ENCODE measurements around the gene KCNJ1. TPM values are rescaled to one million over a fixed set of nuclear protein-coding genes. Genes with fewer than 3 reads are reported as not detected.

The KCNJ1 gene
- total and polyA plus RNA-seq, 2 donors from 2014 or later, result 175 to 355 TPM

DNA sequence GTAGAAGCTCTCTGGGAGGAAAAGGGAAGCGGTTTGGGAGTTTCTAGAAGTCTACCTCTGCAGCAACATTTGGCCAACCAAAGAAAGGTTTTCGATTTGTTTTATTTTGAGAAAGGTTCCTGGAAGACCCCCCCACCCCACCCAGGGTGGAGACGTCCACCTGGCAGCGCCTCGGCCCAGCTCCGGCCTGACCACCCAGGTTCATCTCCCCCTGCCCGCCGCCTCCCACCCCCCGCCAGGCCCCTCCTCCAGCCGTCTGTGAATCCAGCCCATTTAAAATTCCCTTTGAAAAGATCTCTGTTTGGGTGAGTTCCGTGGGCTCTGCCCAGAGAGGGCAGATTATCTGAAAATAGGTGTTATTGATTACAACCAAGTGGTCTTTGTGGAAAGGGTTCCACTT is 43.3 kb downstream of the KCNJ1 start:
- Histone ChIP-seq H3K36me3 (ENCODE audit: control insufficient read depth in 2 of 3, insufficient read depth in 3 of 3, low read length in 3 of 3) (no peaks in the 10 kb centered on the region), H3K27ac (ENCODE audit: low read depth in 2 of 2, low read length in 2 of 2) (no peak overlapping the region), H3K27me3 (ENCODE audit: control insufficient read depth, insufficient read depth, low read length) (no peaks in the 10 kb centered on the region), H3K4me1 (ENCODE audit: control insufficient read depth in 2 of 3, insufficient read depth in 2 of 3, low read depth in 1 of 3, low read length in 3 of 3) (no peaks in the 10 kb centered on the region), H3K9me3 (ENCODE audit: control insufficient read depth in 2 of 3, insufficient read depth in 1 of 3, low read length in 3 of 3) (no peaks in the 10 kb centered on the region), H3K9ac (ENCODE audit: low read length in 3 of 3) (no peak overlapping the region), H3K4me3 (ENCODE audit: low read length in 3 of 3) (no peak overlapping the region)
- DNase-seq (no peak), FAIRE-seq (no peak)
- intact Hi-C loops (cut with DNase I), result no loop called here
- TF ChIP-seq, protein P1, sequence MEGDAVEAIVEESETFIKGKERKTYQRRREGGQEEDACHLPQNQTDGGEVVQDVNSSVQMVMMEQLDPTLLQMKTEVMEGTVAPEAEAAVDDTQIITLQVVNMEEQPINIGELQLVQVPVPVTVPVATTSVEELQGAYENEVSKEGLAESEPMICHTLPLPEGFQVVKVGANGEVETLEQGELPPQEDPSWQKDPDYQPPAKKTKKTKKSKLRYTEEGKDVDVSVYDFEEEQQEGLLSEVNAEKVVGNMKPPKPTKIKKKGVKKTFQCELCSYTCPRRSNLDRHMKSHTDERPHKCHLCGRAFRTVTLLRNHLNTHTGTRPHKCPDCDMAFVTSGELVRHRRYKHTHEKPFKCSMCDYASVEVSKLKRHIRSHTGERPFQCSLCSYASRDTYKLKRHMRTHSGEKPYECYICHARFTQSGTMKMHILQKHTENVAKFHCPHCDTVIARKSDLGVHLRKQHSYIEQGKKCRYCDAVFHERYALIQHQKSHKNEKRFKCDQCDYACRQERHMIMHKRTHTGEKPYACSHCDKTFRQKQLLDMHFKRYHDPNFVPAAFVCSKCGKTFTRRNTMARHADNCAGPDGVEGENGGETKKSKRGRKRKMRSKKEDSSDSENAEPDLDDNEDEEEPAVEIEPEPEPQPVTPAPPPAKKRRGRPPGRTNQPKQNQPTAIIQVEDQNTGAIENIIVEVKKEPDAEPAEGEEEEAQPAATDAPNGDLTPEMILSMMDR (IDR thresholded peaks at IDR 0.05; ENCODE audit: borderline replicate concordance, extremely low read depth, insufficient read depth), result no peak

DNA sequence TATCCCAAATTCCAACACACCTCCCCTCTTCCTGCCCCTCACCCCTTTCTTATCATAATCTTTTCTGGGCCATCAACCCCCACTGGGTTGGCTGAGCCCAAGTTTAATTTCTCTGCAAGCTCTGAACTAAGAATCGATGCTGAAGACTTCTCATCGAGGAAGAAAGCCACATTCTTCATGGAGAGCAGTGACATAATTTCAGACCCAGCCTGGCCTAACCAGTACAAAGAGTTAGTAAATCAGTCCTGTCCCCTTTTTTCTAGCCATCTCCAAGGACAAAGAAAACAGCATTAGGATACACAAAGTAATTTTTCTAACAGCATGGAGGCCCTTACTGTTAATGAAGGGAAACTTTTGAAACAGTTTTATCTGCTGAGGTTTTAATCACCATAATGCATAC is 45.0 kb downstream of the KCNJ1 start:
- Histone ChIP-seq H3K4me1 (ENCODE audit: control insufficient read depth in 2 of 3, insufficient read depth in 2 of 3, low read depth in 1 of 3, low read length in 3 of 3) (no peaks in the 10 kb centered on the region), H3K36me3 (ENCODE audit: control insufficient read depth in 2 of 3, insufficient read depth in 3 of 3, low read length in 3 of 3) (no peaks in the 10 kb centered on the region), H3K9me3 (ENCODE audit: control insufficient read depth in 2 of 3, insufficient read depth in 1 of 3, low read length in 3 of 3) (no peaks in the 10 kb centered on the region), H3K4me3 (ENCODE audit: low read length in 3 of 3) (no peak overlapping the region), H3K9ac (ENCODE audit: low read length in 3 of 3) (no peak overlapping the region), H3K27ac (ENCODE audit: low read depth in 2 of 2, low read length in 2 of 2) (no peak overlapping the region), H3K27me3 (ENCODE audit: control insufficient read depth, insufficient read depth, low read length) (no peaks in the 10 kb centered on the region)
- TF ChIP-seq, protein P1 (IDR thresholded peaks at IDR 0.05; ENCODE audit: borderline replicate concordance, extremely low read depth, insufficient read depth), result no peak
- intact Hi-C loops (cut with DNase I), result no loop called here
- DNase-seq, result peak in 2 of 5 donors; percentile 36 to 68
- no peak for FAIRE-seq

DNA sequence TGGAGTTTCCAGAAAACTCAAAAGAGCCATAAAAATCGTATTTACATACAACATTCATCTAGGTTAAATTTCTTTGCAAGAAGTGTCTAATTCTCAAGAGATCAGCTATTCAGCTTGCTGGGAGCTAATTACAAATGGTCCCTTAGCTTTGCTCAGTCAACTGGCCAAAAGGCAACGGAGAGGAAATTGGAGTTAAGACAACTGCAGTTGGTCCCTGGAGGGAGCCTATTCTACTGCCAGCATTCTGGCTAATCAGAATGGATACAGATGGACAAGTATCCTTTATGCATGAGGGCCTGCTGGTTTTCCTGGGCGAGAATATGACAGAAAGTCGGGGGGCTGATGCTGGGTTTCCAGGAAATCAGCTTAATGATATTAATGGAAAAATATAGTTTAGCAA is 45.5 kb downstream of the KCNJ1 start:
- H3K9ac ChIP-seq (ENCODE audit: low read length in 3 of 3), result no peak overlapping the region
- no peaks in the 10 kb centered on the region for H3K9me3 ChIP-seq (ENCODE audit: control insufficient read depth in 2 of 3, insufficient read depth in 1 of 3, low read length in 3 of 3)
- DNase-seq (no peak), FAIRE-seq (no peak)
- H3K27me3 ChIP-seq (ENCODE audit: control insufficient read depth, insufficient read depth, low read length), result no peaks in the 10 kb centered on the region
- no peak overlapping the region for H3K4me3 ChIP-seq (ENCODE audit: low read length in 3 of 3)
- TF ChIP-seq, protein P1 (IDR thresholded peaks at IDR 0.05; ENCODE audit: borderline replicate concordance, extremely low read depth, insufficient read depth), result no peak
- H3K4me1 ChIP-seq (ENCODE audit: control insufficient read depth in 2 of 3, insufficient read depth in 2 of 3, low read depth in 1 of 3, low read length in 3 of 3), result no peaks in the 10 kb centered on the region
- intact Hi-C loops (cut with DNase I), result no loop called here
- no peak overlapping the region for H3K27ac ChIP-seq (ENCODE audit: low read depth in 2 of 2, low read length in 2 of 2)
- no peaks in the 10 kb centered on the region for H3K36me3 ChIP-seq (ENCODE audit: control insufficient read depth in 2 of 3, insufficient read depth in 3 of 3, low read length in 3 of 3)

DNA sequence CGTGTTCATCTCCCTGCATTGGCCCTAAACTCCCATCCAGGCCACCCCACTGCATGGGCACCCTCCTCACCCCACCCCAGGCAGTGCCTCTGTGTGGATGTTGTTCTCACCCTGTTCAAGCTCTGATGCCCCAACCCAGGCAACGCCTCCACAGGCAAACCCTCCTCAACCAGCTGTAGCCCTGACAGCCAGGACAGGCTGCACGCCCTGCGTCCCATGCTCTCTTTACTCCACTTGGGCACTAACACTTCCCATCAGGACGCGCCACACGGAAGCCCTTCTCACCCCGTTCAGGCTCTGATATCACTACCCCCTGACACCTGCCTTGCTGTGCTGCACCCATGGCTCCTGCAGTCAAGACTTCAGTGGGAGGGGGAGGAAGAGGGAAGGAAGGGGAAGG is 47.9 kb downstream of the KCNJ1 start:
- TF ChIP-seq, protein P1 (IDR thresholded peaks at IDR 0.05; ENCODE audit: borderline replicate concordance, extremely low read depth, insufficient read depth), result no peak
- FAIRE-seq (no peak), DNase-seq (no peak)
- H3K4me3 ChIP-seq (ENCODE audit: low read length in 3 of 3), result no peak overlapping the region
- no peaks in the 10 kb centered on the region for H3K36me3 ChIP-seq (ENCODE audit: control insufficient read depth in 2 of 3, insufficient read depth in 3 of 3, low read length in 3 of 3)
- no peaks in the 10 kb centered on the region for H3K27me3 ChIP-seq (ENCODE audit: control insufficient read depth, insufficient read depth, low read length)
- H3K9ac ChIP-seq (ENCODE audit: low read length in 3 of 3), result no peak overlapping the region
- H3K4me1 ChIP-seq (ENCODE audit: control insufficient read depth in 2 of 3, insufficient read depth in 2 of 3, low read depth in 1 of 3, low read length in 3 of 3), result peaks cover 0 to 4% (median 0%) of the 10 kb centered on the region in 3 donors
- intact Hi-C loops (cut with DNase I), result no loop called here
- no peak overlapping the region for H3K27ac ChIP-seq (ENCODE audit: low read depth in 2 of 2, low read length in 2 of 2)
- no peaks in the 10 kb centered on the region for H3K9me3 ChIP-seq (ENCODE audit: control insufficient read depth in 2 of 3, insufficient read depth in 1 of 3, low read length in 3 of 3)
